Fibroblast of the aortic adventitia (primary cell): Measurements from ENCODE around the gene ZNF423. TPM values are rescaled to one million over a fixed set of nuclear protein-coding genes. Genes with fewer than 3 reads are reported as not detected.

Source experiments
- DNase-seq: peaks from one replicate; pipeline ENCODE4 v3.0.0-alpha.2; 2010; ENCODE audit warnings: low read depth
- H3K4me3 ChIP-seq: 2 replicates; pipeline ENCODE4 v1.5.1; 2011; ENCODE audit warnings: low read depth, mild to moderate bottlenecking, control low read depth, low read length, moderate library complexity
- total RNA-seq: library from RNA; depleted of rRNA; stranded (reverse); fragments of >200 nt; gene quantifications from 2 replicates; pipeline ENCODE4 v1.2.3, GENCODE V29; 2012; ENCODE audit warnings: low replicate concordance
- TF ChIP-seq, protein P1 (sequence below): IDR thresholded peaks from 2 replicates; pipeline ENCODE4 v1.5.1; 2011; ENCODE audit warnings: mild to moderate bottlenecking, low read length, control low read depth, inconsistent platforms; ENCODE audit not compliant: insufficient read depth

ZNF423 gene
- total RNA-seq, 1 donor = 13.5 TPM

DNA sequence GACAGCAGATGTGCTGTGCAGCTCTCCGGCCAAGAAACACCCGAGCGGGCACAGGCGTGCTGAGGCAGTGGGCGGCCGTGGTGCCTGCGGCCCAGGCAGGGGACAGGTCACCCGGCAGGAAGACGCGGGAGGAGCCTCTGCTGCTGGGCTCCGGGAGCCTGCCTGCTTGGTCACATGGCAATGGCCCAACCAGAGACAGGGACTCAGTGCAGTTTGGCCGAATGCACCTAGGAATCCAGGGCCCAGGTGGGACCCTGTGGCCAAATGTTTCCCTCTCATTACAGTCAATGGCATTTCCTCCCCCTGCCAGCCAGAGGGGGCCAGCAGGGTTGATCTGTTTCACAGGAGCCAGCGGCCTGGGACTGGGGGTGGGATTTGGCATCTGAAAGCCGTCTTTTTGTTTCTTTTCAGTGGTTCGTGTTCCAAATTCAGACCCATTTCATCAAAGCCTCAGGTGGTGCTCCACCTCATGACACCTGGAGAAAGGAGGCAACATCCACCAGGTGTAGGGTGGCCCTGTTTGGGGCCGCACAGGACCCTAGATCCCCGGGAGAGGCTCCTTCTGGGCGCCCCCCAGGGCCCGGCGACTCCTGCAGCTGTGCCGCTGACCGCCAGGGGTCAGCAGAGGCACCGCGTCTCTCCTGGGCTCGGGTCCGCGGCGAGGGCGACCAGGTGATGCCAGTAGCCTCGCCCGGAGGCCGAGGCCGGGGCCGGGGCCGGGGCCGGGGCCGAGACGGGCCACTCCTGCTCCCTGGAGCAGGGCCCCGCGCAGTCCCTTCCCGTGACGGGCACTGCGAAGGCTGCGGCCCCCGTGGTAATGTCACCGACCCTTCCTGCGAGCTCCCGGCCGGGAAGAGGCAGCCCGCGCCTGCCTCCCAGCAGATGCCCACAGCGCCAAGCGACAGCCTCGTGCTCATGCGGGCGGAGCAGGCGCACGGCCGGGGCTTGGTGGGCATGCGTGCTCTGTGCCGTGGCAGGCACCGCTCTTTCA, 363.8 kb downstream of the ZNF423 start:
- peak; percentile 7 for DNase-seq
- peak overlapping the region; percentile 28 for H3K4me3 ChIP-seq
- TF ChIP-seq, protein P1, sequence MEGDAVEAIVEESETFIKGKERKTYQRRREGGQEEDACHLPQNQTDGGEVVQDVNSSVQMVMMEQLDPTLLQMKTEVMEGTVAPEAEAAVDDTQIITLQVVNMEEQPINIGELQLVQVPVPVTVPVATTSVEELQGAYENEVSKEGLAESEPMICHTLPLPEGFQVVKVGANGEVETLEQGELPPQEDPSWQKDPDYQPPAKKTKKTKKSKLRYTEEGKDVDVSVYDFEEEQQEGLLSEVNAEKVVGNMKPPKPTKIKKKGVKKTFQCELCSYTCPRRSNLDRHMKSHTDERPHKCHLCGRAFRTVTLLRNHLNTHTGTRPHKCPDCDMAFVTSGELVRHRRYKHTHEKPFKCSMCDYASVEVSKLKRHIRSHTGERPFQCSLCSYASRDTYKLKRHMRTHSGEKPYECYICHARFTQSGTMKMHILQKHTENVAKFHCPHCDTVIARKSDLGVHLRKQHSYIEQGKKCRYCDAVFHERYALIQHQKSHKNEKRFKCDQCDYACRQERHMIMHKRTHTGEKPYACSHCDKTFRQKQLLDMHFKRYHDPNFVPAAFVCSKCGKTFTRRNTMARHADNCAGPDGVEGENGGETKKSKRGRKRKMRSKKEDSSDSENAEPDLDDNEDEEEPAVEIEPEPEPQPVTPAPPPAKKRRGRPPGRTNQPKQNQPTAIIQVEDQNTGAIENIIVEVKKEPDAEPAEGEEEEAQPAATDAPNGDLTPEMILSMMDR = peak; percentile 91

DNA sequence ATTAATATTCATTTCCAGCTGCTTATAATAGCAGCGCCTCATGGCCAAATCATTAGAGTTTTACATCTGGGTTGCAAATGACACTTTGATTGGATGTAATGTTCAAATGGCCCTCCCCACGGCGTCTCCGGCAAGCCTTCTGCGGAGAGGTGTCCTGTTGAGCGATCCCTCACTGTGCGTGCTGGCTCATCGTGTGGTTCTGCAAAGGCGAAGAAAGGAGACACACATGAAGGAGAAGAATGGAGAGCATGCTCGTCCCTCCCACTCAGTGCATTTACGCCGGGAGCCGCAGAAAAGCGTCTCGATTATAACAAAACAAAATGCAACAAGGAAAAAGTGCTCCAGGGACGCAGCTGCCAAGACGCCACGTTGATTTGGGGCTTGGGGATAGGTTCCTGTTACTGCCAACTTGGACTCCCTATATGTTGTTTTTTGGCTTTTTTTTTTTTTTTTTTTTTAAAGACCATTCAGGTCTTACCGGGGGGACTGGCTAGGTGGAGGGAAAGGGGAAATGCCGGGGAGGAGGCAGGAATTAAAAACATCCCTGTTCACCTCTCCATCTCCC, 364.7 kb downstream of the ZNF423 start:
- TF ChIP-seq, protein P1 = no peak
- DNase-seq = no peak
- no peak overlapping the region for H3K4me3 ChIP-seq

DNA sequence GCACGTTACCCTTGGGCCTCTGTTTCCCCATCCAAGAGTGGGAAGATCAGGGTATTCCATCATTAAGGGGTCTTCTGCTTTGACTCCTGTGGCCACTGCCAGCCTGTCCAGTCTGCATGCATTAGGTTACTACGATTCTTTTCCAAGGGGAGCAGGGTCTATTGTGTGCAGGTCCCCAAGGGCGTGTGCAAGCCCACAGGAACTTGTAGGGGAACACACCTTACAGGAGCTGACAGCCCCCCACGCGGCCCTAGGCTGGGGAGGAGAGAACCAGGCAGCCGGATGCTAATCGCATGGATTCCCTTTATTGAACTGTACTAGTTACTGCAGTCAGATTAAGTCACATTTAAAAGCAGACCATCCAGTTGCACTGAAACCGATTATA, 365.6 kb downstream of the ZNF423 start:
- no peak overlapping the region for H3K4me3 ChIP-seq
- TF ChIP-seq, protein P1 = no peak
- DNase-seq = no peak

DNA sequence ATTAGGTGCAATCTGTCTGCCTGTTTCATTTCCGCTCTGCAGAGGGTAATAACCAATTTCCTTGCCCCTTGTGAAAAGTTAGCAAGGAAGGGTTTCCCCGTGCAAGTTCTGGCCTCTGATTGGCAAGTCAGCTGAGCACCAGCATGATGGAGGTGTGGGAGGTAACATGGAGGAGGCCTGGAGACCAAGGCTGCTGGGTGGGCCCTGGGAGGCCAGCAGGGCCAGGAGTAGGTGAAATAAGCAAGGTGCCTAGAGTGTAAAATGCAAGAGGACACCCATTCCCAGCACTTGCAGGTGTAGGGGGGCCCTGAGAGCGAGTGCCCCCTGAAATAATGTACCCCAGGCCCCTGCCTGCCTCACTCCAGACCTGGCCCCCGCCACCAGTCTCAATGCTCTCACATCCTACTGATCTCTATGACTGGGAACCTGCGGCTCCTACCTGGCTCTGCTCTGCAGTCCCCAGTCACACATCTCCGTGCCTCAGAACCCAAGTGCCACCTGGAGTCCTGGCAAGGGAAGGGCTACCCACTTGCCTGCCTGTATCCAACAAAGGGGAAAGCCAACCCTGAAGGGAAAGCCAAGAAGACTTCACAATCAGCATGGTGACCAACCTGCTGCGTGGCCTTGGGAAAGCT, 366.1 kb downstream of the ZNF423 start:
- DNase-seq = no peak
- TF ChIP-seq, protein P1 = no peak
- no peak overlapping the region for H3K4me3 ChIP-seq

DNA sequence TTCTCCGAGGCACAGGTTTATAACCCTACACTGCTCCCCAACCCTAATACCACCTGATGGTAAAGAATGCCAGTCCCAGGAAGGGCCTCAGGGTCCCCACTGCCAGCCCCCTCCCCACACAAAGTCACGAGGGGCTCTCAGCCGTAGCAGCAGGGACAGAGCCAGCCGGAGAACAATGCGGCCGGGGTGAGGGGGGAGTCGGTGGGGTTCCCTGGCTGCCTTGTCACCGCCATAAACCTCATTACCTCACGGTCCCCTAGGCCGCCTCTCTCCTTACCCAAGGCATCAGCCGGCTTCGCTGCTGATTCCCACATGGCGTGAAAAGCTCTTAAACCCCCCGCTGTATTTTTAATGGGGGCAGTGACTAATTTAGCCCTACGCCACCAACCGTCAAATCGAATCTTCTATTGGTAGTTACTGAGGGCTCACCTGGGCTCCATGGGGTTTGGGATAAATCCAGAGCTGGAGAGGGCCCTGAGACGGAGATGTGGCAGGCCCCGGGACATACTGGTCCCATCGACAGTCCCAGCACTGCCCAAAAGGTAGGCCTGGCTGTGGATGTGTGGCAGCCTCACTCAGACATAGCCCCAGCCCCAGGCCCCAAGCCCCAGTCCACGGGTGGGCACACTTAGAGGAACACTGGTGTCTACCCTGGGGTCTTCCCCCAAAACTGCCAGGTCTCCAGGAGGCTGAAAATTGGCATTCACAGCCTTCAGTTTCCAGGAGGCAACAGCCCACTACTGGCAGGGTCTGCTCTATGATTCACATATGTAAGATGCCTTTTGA, 367.0 kb downstream of the ZNF423 start:
- DNase-seq = no peak
- H3K4me3 ChIP-seq = no peak overlapping the region
- TF ChIP-seq, protein P1 = no peak

DNA sequence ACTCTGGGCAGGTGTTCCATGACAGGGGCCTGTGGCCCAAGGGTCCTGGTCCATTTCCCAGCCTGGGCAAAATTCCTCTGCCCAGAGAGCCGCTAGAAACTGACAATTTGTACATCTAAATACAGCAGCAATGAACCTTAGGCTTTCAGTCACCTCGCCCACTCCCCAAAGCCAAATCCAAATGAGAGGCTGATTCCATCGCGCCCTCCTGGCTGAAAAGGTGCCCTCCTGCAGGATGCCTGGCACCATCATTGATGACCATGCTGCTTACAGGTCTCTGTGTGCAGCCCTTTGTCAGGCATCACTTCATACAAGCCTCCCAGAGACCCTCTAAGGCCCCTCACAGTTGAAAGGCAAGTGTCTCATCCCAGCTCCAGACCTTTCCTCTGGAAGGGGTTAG, 367.6 kb downstream of the ZNF423 start:
- H3K4me3 ChIP-seq = no peak overlapping the region
- TF ChIP-seq, protein P1 = no peak
- DNase-seq = no peak
